Right atrium auricular region (tissue), 2 donors: ENCODE results near the gene ZNF366. TPM values are rescaled to one million over a fixed set of nuclear protein-coding genes. Genes with fewer than 3 reads are reported as not detected.

ENCODE experiments used
- DNase-seq: peaks from one replicate; pipeline ENCODE4 v3.0.0-alpha.2; 2019; ENCODE audit warnings: low spot score
- H3K27ac ChIP-seq, 2 donors: fragments of 200-600 bp; sonication (generic); 1 replicate in 1 of 2; 2 replicates in 1 of 2; pipeline ENCODE4 v1.5.1; 2016 to 2019
- H3K27me3 ChIP-seq, 2 donors: fragments of 200-600 bp; sonication (generic); one replicate each; pipeline versions ENCODE4 v1.5.1 to v1.6.0; 2017 to 2019
- H3K36me3 ChIP-seq: fragments of 200-600 bp; sonication (generic); one replicate; pipeline ENCODE4 v1.5.1; 2016
- H3K4me1 ChIP-seq, 2 donors: fragments of 200-600 bp; sonication (generic); one replicate each; pipeline versions ENCODE4 v1.5.1 to v1.6.0; 2017 to 2019
- H3K4me3 ChIP-seq, 2 donors: fragments of 200-600 bp; sonication (generic); 1 replicate in 1 of 2; 2 replicates in 1 of 2; pipeline ENCODE4 v1.5.1; 2017 to 2019; ENCODE audit warnings: mild to moderate bottlenecking in 1 of 2, moderate library complexity in 1 of 2
- H3K9me3 ChIP-seq, 2 donors: fragments of 200-600 bp; sonication (generic); one replicate each; pipeline ENCODE4 v1.5.1; 2019
- CTCF ChIP-seq, 2 donors: fragments of 200-600 bp; sonication (generic); IDR thresholded peaks; one replicate each; pipeline ENCODE4 v1.5.1; 2019; ENCODE audit warnings: antibody characterized with exemption in 2 of 2
- total RNA-seq, 2 donors: library from RNA; depleted of rRNA; stranded (reverse); fragments of >200 nt; gene quantifications; one replicate each; pipeline ENCODE4 v1.1.0, GENCODE V29; 2016

Gene ZNF366
- total RNA-seq, 2 donors from 2014 or later, result 4.4 to 9.0 TPM

- no peaks in the 10 kb centered on the region for H3K36me3 ChIP-seq
- peaks cover 0 to 9% of the 10 kb centered on the region in 2 donors for H3K9me3 ChIP-seq
- H3K4me3 ChIP-seq, result no peak overlapping the region
- no peaks in the 10 kb centered on the region for H3K27me3 ChIP-seq
- DNase-seq, result no peak
- H3K27ac ChIP-seq, result no peak overlapping the region
- H3K4me1 ChIP-seq, result peaks cover 0 to 3% of the 10 kb centered on the region in 2 donors
- no peak for TF ChIP-seq CTCF (IDR thresholded peaks at IDR 0.05)
Observed at GRCh38 chr5:72550595-72550994, 43.4 kb upstream of the ZNF366 start.

GRCh38 chr5:72543811-72544210 lies 36.6 kb upstream of the ZNF366 start:
- H3K9me3 ChIP-seq, result peaks cover 0 to 9% of the 10 kb centered on the region in 2 donors
- no peak overlapping the region for H3K27ac ChIP-seq
- H3K36me3 ChIP-seq, result no peaks in the 10 kb centered on the region
- H3K27me3 ChIP-seq, result no peaks in the 10 kb centered on the region
- DNase-seq, result no peak
- no peak overlapping the region for H3K4me3 ChIP-seq
- no peak for TF ChIP-seq CTCF (IDR thresholded peaks at IDR 0.05)
- no peaks in the 10 kb centered on the region for H3K4me1 ChIP-seq

GRCh38 chr5:72543365-72543764 lies 36.2 kb upstream of the ZNF366 start:
- no peaks in the 10 kb centered on the region for H3K36me3 ChIP-seq
- H3K27ac ChIP-seq, result no peak overlapping the region
- no peak overlapping the region for H3K4me3 ChIP-seq
- no peaks in the 10 kb centered on the region for H3K4me1 ChIP-seq
- no peaks in the 10 kb centered on the region for H3K27me3 ChIP-seq
- peaks cover 0 to 9% of the 10 kb centered on the region in 2 donors for H3K9me3 ChIP-seq
- DNase-seq, result no peak
- no peak for TF ChIP-seq CTCF (IDR thresholded peaks at IDR 0.05)

- Histone ChIP-seq H3K27ac (no peak overlapping the region), H3K4me3 (no peak overlapping the region), H3K4me1 (no peaks in the 10 kb centered on the region), H3K9me3 (peaks cover 0 to 2% of the 10 kb centered on the region in 2 donors), H3K36me3 (no peaks in the 10 kb centered on the region), H3K27me3 (no peaks in the 10 kb centered on the region)
- no peak for TF ChIP-seq CTCF (IDR thresholded peaks at IDR 0.05)
- DNase-seq, result no peak
Observed at GRCh38 chr5:72542695-72543094, 35.5 kb upstream of the ZNF366 start.

- Histone ChIP-seq H3K4me1 (no peaks in the 10 kb centered on the region), H3K27me3 (no peaks in the 10 kb centered on the region), H3K36me3 (no peaks in the 10 kb centered on the region), H3K27ac (no peak overlapping the region), H3K4me3 (no peak overlapping the region), H3K9me3 (no peaks in the 10 kb centered on the region)
- DNase-seq, result no peak
- no peak for TF ChIP-seq CTCF (IDR thresholded peaks at IDR 0.05)
Observed at GRCh38 chr5:72541501-72542225, 34.5 kb upstream of the ZNF366 start.
